A673 (cell line): ENCODE data around the gene ASAP2.

Source experiments
- EZH2 ChIP-seq: fragments of 200-600 bp; sonication (generic); IDR thresholded peaks from 2 replicates; pipeline ENCODE4 v1.6.1; 2017; ENCODE audit warnings: borderline replicate concordance, low read depth, mild to moderate bottlenecking, mixed read lengths, antibody characterized with exemption, low read length; ENCODE audit not compliant: poor library complexity, severe bottlenecking
- TF ChIP-seq, protein P1 (sequence below): fragments of 300-800, 200-600 bp; sonication (generic); conservative IDR thresholded peaks from 2 replicates; pipeline ENCODE4 v1.5.1; 2017; ENCODE audit warnings: low read depth, mild to moderate bottlenecking, antibody characterized with exemption, low read length, moderate library complexity, mixed read lengths

DNA sequence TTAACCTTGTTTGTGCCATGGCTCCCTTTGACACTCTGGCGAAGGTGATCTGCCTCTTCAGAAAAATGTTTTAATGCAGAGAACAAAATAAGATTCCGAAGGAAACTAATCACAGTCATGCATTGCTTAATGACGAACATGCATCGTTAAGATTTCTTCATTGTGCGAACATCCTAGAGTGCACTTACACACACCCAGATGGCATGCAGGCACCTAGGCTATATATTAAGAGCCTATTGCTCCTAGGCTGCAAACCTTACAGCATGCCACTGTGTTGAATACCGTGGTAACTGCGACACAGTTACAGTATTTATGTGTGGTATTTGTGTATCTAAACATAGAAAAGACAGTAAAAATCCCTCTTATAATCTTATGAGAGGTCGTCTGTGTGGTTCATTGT, 8.3 kb downstream of the ASAP2 start:
- TF ChIP-seq, protein P1, sequence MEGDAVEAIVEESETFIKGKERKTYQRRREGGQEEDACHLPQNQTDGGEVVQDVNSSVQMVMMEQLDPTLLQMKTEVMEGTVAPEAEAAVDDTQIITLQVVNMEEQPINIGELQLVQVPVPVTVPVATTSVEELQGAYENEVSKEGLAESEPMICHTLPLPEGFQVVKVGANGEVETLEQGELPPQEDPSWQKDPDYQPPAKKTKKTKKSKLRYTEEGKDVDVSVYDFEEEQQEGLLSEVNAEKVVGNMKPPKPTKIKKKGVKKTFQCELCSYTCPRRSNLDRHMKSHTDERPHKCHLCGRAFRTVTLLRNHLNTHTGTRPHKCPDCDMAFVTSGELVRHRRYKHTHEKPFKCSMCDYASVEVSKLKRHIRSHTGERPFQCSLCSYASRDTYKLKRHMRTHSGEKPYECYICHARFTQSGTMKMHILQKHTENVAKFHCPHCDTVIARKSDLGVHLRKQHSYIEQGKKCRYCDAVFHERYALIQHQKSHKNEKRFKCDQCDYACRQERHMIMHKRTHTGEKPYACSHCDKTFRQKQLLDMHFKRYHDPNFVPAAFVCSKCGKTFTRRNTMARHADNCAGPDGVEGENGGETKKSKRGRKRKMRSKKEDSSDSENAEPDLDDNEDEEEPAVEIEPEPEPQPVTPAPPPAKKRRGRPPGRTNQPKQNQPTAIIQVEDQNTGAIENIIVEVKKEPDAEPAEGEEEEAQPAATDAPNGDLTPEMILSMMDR, result no peak
- no peak for TF ChIP-seq EZH2
